GM12878 (cell line): ENCODE results near the gene MYO9B. TPM values are rescaled to one million over a fixed set of nuclear protein-coding genes. Genes with fewer than 3 reads are reported as not detected.

Source experiments
- ATAC-seq: fragments of 200-7000 bp; cut with Tn5 transposase; 3 replicates; pipeline ENCODE4 v1.9.1; 2020; ENCODE audit warnings: mild to moderate bottlenecking, moderate library complexity
- BruUV-seq: library from RNA; stranded (reverse); fragments of 400-500 nt; replicated peaks from 2 replicates; lab custom pipeline; 2021; lab: Mats Ljungman, UMichigan
- CTCF ChIA-PET: fragments of 300-600 bp; sonication (Branson Sonifier 250); formaldehyde crosslinking; extraction: SDS; loops from one replicate; lab custom pipeline; 2021; ENCODE audit warnings: inconsistent platforms; lab: Yijun Ruan, JAX
- POLR2A ChIA-PET: fragments of 350-600 bp; formaldehyde crosslinking; extraction: SDS; loops from one replicate; lab custom pipeline; 2021; ENCODE audit warnings: inconsistent platforms; lab: Charles Lee
- RAD21 ChIA-PET: fragments of 300-600 bp; sonication (Branson Sonifier 250); formaldehyde crosslinking; loops from one replicate; lab custom pipeline; 2023; ENCODE audit warnings: antibody characterized with exemption; ENCODE audit not compliant: unreplicated experiment; lab: Charles Lee
- SMC1A ChIA-PET: fragments of 300-600 bp; sonication (Branson Sonifier 250); formaldehyde crosslinking; loops from one replicate; lab custom pipeline; 2023; ENCODE audit not compliant: unreplicated experiment, uncharacterized antibody; lab: Charles Lee
- DNase-seq: peaks from one replicate; pipeline ENCODE4 v3.0.0-alpha.2; 2011; ENCODE audit warnings: low read depth, low spot score
- FAIRE-seq: peaks from 3 replicates; lab custom pipeline; 2011; peaks lifted over from hg19 to GRCh38; lab: Jason Lieb, UNC
- H2AFZ ChIP-seq: 2 replicates; pipeline ENCODE4 v1.6.0; 2011; ENCODE audit warnings: low read depth, low read length, control low read depth; ENCODE audit not compliant: control insufficient read depth
- H3K27ac ChIP-seq: 2 replicates; pipeline ENCODE4 v1.5.1; 2011; ENCODE audit warnings: control low read depth; ENCODE audit not compliant: control insufficient read depth, insufficient read depth
- H3K27me3 ChIP-seq, 2 experiments: replicated peaks in 1 of 2; 2 replicates each; pipeline versions ENCODE4 v1.6.0 to v1.6.1; 2011; ENCODE audit warnings: low read length in 1 of 2; ENCODE audit not compliant: control insufficient read depth in 2 of 2, insufficient read depth in 2 of 2
- H3K36me3 ChIP-seq, 2 experiments: 2 replicates each; pipeline ENCODE4 v1.5.1; 2011; ENCODE audit warnings: low read length in 1 of 2; ENCODE audit not compliant: control insufficient read depth in 2 of 2, insufficient read depth in 2 of 2
- H3K4me1 ChIP-seq: 2 replicates; pipeline ENCODE4 v1.6.1; 2011; ENCODE audit warnings: mild to moderate bottlenecking, low read length, moderate library complexity, mixed read lengths; ENCODE audit not compliant: control insufficient read depth, insufficient read depth
- H3K4me2 ChIP-seq: 2 replicates; pipeline ENCODE4 v1.6.0; 2011; ENCODE audit warnings: control low read depth; ENCODE audit not compliant: control insufficient read depth, insufficient read depth
- H3K4me3 ChIP-seq: fragments of 200-600 bp; sonication (generic); 2 replicates; pipeline ENCODE4 v1.5.1; 2016
- H3K79me2 ChIP-seq: 2 replicates; pipeline ENCODE4 v1.6.0; 2011; ENCODE audit warnings: low read length; ENCODE audit not compliant: control insufficient read depth, insufficient read depth
- H3K9ac ChIP-seq: 2 replicates; pipeline ENCODE4 v1.8.0; 2011; ENCODE audit warnings: low read length, control low read depth, mixed read lengths; ENCODE audit not compliant: control insufficient read depth, insufficient read depth
- H3K9me3 ChIP-seq: replicated peaks from 3 replicates; pipeline ENCODE4 v1.5.1; 2011; ENCODE audit warnings: mild to moderate bottlenecking, low read length; ENCODE audit not compliant: control insufficient read depth, insufficient read depth
- H4K20me1 ChIP-seq: 2 replicates; pipeline ENCODE4 v1.6.0; 2011; ENCODE audit not compliant: control insufficient read depth, insufficient read depth
- WGBS: methylation state at CpG from one replicate; pipeline ENCODE4 v1.1.6; 2016; ENCODE audit warnings: low lambda C conversion rate; ENCODE audit not compliant: insufficient replicate concordance, insufficient coverage; ENCODE audit errors: missing lambda C conversion rate; 5-methylcytosine and 5-hydroxymethylcytosine counted together
- in situ Hi-C: fragments of 300-500 bp; cut with MboI; formaldehyde crosslinking; loops from 9 replicates; pipeline ENCODE4 v1.14.3; 2018; ENCODE audit warnings: mixed read lengths
- intact Hi-C: fragments of 100-400 bp; cut with micrococcal nuclease; formaldehyde crosslinking; loops from one replicate; pipeline ENCODE4 v1.14.2; 2022; ENCODE audit not compliant: unreplicated experiment
- polyA plus RNA-seq, 11 experiments: library from polyadenylated mRNA; depleted of rRNA in 4 of 11; unstranded in 6 of 11; stranded (reverse) in 5 of 11; fragments of >200 nt; fragmentation: Nextera tagmentation in 4 of 11; fragmentation: Illumina TruSeq in 1 of 11; extraction: Ambion mirVana in 4 of 11; extraction: Trizol in 1 of 11; gene quantifications; 1 replicate in 1 of 11; 2 replicates in 10 of 11; pipeline versions ENCODE4 v1.2.1 to v1.2.3, GENCODE V29; 2011 to 2016; ENCODE audit warnings: inconsistent platforms in 2 of 11, missing spikeins in 2 of 11, low read depth in 1 of 11
- total RNA-seq, 4 experiments: library from RNA; depleted of rRNA in 3 of 4; stranded (reverse); fragments of >200 nt in 3 of 4; fragmentation: Illumina TruSeq in 1 of 4; extraction: Trizol in 1 of 4; gene quantifications; 2 replicates each; pipeline versions ENCODE4 v1.2.1 to v1.2.3, GENCODE V29; 2013 to 2021
- TF ChIP-seq, protein P1 (sequence below): fragments of 450-650 bp; IDR thresholded peaks from 2 replicates; pipeline ENCODE4 v1.6.1; 2016; ENCODE audit warnings: mild to moderate bottlenecking, moderate library complexity, borderline replicate concordance
- TF ChIP-seq, protein P2 (sequence below): fragments of 450-650 bp; IDR thresholded peaks from 2 replicates; pipeline ENCODE4 v1.6.1; 2018; ENCODE audit warnings: mild to moderate bottlenecking, low read depth, moderate library complexity; ENCODE audit not compliant: partially characterized antibody

MYO9B gene
- total and polyA plus RNA-seq, 10 of the 15 experiments (the other 5 are each of a cell fraction or from before 2014, with no cell fraction given), result 5.4 to 165 (median 45.8) TPM

DNA sequence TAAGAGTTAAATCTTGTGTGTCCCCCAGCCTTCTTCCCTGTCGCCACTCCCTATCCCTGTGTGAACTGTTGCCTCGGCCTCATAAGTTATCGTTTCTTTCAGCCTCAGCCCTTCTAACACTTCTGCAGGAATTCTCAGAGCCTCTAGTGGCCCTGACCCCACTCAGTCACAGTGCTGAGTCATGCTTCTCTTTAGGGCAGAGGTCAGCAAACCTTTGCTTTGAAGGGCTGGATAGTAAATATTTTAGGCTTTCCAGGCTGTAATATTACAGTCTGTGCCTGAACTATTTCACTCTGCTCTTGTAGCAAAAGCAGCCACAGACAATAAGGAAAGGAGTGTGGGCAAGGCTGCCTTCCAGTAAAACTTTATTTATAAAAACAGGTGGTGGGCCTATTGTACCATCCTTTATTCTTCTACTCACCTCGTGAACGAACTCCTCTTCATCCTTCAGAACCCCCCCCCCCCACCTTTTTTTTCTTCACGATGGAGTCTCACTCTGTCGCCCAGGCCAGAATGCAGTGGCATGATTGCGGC, 22.1 kb downstream of the MYO9B start:
- no peak overlapping the region for H3K9ac ChIP-seq
- H3K4me1 ChIP-seq, result no peaks in the 10 kb centered on the region; the same call in 1 of the 2 replicates
- in situ Hi-C loops, result no loop called here
- intact Hi-C loops, result no loop called here
- H3K9me3 ChIP-seq, result no peaks in the 10 kb centered on the region; the same call in 2 of the 3 replicates
- ATAC-seq, result no peak
- POLR2A ChIA-PET, result interaction anchor here (0.6 to 0.7 kb wide), 2 partner anchors 8 to 34 kb away, joined by 4 to 5 read pairs; no protein-coding TSS in a partner anchor
- H3K4me2 ChIP-seq, result no peak overlapping the region
- H3K27me3 ChIP-seq, result no peaks in the 10 kb centered on the region
- BruUV-seq, result no TSS peak
- no peak overlapping the region for H3K4me3 ChIP-seq
- over 99% methylated on average over 8 of the region's 8 CpGs for WGBS
- no peaks in the 10 kb centered on the region; the same call in none of the 2 replicates for H4K20me1 ChIP-seq
- H3K27ac ChIP-seq, result no peak overlapping the region
- RAD21 ChIA-PET, result no interaction called here
- DNase-seq, result no peak
- peaks cover 78% of the 10 kb centered on the region for H3K79me2 ChIP-seq
- H3K36me3 ChIP-seq, result peaks cover 15 to 31% of the 10 kb centered on the region in 2 experiments
- H2AFZ ChIP-seq, result no peak overlapping the region
- CTCF ChIA-PET, result no interaction called here
- TF ChIP-seq, protein P1, sequence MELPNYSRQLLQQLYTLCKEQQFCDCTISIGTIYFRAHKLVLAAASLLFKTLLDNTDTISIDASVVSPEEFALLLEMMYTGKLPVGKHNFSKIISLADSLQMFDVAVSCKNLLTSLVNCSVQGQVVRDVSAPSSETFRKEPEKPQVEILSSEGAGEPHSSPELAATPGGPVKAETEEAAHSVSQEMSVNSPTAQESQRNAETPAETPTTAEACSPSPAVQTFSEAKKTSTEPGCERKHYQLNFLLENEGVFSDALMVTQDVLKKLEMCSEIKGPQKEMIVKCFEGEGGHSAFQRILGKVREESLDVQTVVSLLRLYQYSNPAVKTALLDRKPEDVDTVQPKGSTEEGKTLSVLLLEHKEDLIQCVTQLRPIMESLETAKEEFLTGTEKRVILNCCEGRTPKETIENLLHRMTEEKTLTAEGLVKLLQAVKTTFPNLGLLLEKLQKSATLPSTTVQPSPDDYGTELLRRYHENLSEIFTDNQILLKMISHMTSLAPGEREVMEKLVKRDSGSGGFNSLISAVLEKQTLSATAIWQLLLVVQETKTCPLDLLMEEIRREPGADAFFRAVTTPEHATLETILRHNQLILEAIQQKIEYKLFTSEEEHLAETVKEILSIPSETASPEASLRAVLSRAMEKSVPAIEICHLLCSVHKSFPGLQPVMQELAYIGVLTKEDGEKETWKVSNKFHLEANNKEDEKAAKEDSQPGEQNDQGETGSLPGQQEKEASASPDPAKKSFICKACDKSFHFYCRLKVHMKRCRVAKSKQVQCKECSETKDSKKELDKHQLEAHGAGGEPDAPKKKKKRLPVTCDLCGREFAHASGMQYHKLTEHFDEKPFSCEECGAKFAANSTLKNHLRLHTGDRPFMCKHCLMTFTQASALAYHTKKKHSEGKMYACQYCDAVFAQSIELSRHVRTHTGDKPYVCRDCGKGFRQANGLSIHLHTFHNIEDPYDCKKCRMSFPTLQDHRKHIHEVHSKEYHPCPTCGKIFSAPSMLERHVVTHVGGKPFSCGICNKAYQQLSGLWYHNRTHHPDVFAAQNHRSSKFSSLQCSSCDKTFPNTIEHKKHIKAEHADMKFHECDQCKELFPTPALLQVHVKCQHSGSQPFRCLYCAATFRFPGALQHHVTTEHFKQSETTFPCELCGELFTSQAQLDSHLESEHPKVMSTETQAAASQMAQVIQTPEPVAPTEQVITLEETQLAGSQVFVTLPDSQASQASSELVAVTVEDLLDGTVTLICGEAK, result peak; percentile 29; the same call in 1 of the 2 replicates
- TF ChIP-seq, protein P2, sequence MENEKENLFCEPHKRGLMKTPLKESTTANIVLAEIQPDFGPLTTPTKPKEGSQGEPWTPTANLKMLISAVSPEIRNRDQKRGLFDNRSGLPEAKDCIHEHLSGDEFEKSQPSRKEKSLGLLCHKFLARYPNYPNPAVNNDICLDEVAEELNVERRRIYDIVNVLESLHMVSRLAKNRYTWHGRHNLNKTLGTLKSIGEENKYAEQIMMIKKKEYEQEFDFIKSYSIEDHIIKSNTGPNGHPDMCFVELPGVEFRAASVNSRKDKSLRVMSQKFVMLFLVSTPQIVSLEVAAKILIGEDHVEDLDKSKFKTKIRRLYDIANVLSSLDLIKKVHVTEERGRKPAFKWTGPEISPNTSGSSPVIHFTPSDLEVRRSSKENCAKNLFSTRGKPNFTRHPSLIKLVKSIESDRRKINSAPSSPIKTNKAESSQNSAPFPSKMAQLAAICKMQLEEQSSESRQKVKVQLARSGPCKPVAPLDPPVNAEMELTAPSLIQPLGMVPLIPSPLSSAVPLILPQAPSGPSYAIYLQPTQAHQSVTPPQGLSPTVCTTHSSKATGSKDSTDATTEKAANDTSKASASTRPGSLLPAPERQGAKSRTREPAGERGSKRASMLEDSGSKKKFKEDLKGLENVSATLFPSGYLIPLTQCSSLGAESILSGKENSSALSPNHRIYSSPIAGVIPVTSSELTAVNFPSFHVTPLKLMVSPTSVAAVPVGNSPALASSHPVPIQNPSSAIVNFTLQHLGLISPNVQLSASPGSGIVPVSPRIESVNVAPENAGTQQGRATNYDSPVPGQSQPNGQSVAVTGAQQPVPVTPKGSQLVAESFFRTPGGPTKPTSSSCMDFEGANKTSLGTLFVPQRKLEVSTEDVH, result no peak
- SMC1A ChIA-PET, result interaction anchor here (0.6 to 0.8 kb wide), 2 partner anchors 26 to 105 kb away, joined by 3 read pairs; no protein-coding TSS in a partner anchor
- FAIRE-seq, result no peak
